ENCODE data around the gene HBE1. TPM values are rescaled to one million over a fixed set of nuclear protein-coding genes. Genes with fewer than 3 reads are reported as not detected.

HBE1 gene
- polyA plus RNA-seq, 1 experiment, result 8.3 TPM

DNA sequence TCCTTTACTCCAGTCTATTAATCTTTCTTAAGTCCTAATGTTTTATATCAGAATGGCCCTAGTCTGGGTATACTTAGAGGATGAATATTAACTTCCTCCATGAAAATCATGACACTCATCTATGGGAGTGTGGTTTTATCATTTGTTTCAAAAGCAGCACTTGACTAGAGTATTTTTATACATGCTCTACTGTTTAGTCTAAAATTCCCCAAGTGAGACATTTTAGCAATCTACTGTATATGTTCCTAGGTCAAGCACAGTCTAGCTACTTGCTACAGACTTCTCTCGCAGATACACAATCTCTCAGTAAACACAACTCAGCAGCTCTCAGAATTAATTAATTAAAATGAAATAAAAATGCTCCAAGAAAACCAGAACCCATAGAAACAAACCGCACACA is 39.9 kb downstream of the HBE1 start:
- POLR2A ChIA-PET, result no interaction called here
- Histone ChIP-seq H3K27ac (ENCODE audit: low read depth, low read length) (no peak overlapping the region), H3K9me3 (ENCODE audit: control insufficient read depth, insufficient read depth, low read length) (no peaks in the 10 kb centered on the region), H3K4me3 (ENCODE audit: low read depth, low read length) (no peak overlapping the region), H3K27me3 (ENCODE audit: control insufficient read depth, insufficient read depth, low read length) (no peaks in the 10 kb centered on the region)
- CTCF ChIA-PET, result interaction anchor here (1.4 kb wide), 1 partner anchor 26 kb away, joined by 5 read pairs; no protein-coding TSS in a partner anchor
- TF ChIP-seq, protein P1, sequence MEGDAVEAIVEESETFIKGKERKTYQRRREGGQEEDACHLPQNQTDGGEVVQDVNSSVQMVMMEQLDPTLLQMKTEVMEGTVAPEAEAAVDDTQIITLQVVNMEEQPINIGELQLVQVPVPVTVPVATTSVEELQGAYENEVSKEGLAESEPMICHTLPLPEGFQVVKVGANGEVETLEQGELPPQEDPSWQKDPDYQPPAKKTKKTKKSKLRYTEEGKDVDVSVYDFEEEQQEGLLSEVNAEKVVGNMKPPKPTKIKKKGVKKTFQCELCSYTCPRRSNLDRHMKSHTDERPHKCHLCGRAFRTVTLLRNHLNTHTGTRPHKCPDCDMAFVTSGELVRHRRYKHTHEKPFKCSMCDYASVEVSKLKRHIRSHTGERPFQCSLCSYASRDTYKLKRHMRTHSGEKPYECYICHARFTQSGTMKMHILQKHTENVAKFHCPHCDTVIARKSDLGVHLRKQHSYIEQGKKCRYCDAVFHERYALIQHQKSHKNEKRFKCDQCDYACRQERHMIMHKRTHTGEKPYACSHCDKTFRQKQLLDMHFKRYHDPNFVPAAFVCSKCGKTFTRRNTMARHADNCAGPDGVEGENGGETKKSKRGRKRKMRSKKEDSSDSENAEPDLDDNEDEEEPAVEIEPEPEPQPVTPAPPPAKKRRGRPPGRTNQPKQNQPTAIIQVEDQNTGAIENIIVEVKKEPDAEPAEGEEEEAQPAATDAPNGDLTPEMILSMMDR (IDR thresholded peaks at IDR 0.05; ENCODE audit: low read depth, low read length), result no peak
- DNase-seq (ENCODE audit: low read depth, low spot score), result no peak

- ChIA-PET CTCF (no interaction called here), POLR2A (no interaction called here)
- H3K4me3 ChIP-seq (ENCODE audit: low read depth, low read length), result no peak overlapping the region
- no peaks in the 10 kb centered on the region for H3K9me3 ChIP-seq (ENCODE audit: control insufficient read depth, insufficient read depth, low read length)
- TF ChIP-seq, protein P1 (IDR thresholded peaks at IDR 0.05; ENCODE audit: low read depth, low read length), result no peak
- no peak overlapping the region for H3K27ac ChIP-seq (ENCODE audit: low read depth, low read length)
- no peaks in the 10 kb centered on the region for H3K27me3 ChIP-seq (ENCODE audit: control insufficient read depth, insufficient read depth, low read length)
- DNase-seq (ENCODE audit: low read depth, low spot score), result no peak
These were observed 40.4 kb downstream of the HBE1 start for GRCh38 chr11:5229356-5229755.

GRCh38 chr11:5228124-5228523 is 41.6 kb downstream of the HBE1 start:
- H3K4me3 ChIP-seq (ENCODE audit: low read depth, low read length), result no peak overlapping the region
- TF ChIP-seq, protein P1 (IDR thresholded peaks at IDR 0.05; ENCODE audit: low read depth, low read length), result no peak
- no peaks in the 10 kb centered on the region for H3K9me3 ChIP-seq (ENCODE audit: control insufficient read depth, insufficient read depth, low read length)
- ChIA-PET CTCF (no interaction called here), POLR2A (no interaction called here)
- no peak for DNase-seq (ENCODE audit: low read depth, low spot score)
- no peaks in the 10 kb centered on the region for H3K27me3 ChIP-seq (ENCODE audit: control insufficient read depth, insufficient read depth, low read length)
- no peak overlapping the region for H3K27ac ChIP-seq (ENCODE audit: low read depth, low read length)

DNA sequence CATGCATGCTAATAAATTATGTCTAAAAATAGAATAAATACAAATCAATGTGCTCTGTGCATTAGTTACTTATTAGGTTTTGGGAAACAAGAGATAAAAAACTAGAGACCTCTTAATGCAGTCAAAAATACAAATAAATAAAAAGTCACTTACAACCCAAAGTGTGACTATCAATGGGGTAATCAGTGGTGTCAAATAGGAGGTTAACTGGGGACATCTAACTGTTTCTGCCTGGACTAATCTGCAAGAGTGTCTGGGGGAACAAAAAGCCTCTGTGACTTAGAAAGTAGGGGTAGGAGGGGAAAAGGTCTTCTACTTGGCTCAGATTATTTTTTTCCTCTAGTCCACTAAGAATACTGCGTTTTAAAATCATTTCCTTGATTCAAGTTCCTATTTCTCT is 42.1 kb downstream of the HBE1 start:
- CTCF ChIA-PET, result no interaction called here
- TF ChIP-seq, protein P1 (IDR thresholded peaks at IDR 0.05; ENCODE audit: low read depth, low read length), result no peak
- no peak overlapping the region for H3K4me3 ChIP-seq (ENCODE audit: low read depth, low read length)
- no peaks in the 10 kb centered on the region for H3K27me3 ChIP-seq (ENCODE audit: control insufficient read depth, insufficient read depth, low read length)
- POLR2A ChIA-PET, result no interaction called here
- H3K9me3 ChIP-seq (ENCODE audit: control insufficient read depth, insufficient read depth, low read length), result no peaks in the 10 kb centered on the region
- DNase-seq (ENCODE audit: low read depth, low spot score), result no peak
- H3K27ac ChIP-seq (ENCODE audit: low read depth, low read length), result no peak overlapping the region

- H3K27ac ChIP-seq (ENCODE audit: low read depth, low read length), result no peak within 1 kb of the TSS
- CTCF ChIA-PET, result no interaction called here
- no peak for DNase-seq (ENCODE audit: low read depth, low spot score)
These were observed 42.9 kb downstream of the HBE1 start, which contains the start of gene HBB for GRCh38 chr11:5226732-5227310. TSS of gene HBB (minus strand) at chr11:5227071. CDS start at chr11:5227021, 50 bp downstream.

More at GRCh38 chr11:5226732-5227310, 42.9 kb downstream of the HBE1 start, which contains the start of gene HBB:
- TF ChIP-seq, protein P1 (IDR thresholded peaks at IDR 0.05; ENCODE audit: low read depth, low read length), result no peak
- Histone ChIP-seq H3K9me3 (ENCODE audit: control insufficient read depth, insufficient read depth, low read length) (no peaks in the 10 kb centered on the region; the same call in 1 of the 2 replicates), H3K27me3 (ENCODE audit: control insufficient read depth, insufficient read depth, low read length) (no peaks in the 10 kb centered on the region), H3K4me3 (ENCODE audit: low read depth, low read length) (no peak within 1 kb of the TSS)
- POLR2A ChIA-PET, result no interaction called here

All from AG04450 (cell line).